Activated naive CD8-positive, alpha-beta T cell (primary cell): ENCODE measurements around the gene FBXW10B.
"Not testable (repeated sequence)": the region's sequence is repeated elsewhere in the genome, so short reads cannot be mapped to it uniquely, and the experiment has no call there.

Source experiments
- H3K27ac Mint-ChIP-seq: one replicate; pipeline ENCODE4 v1.8.0; 2021; ENCODE audit warnings: mixed read lengths
- H3K27me3 Mint-ChIP-seq: one replicate; pipeline ENCODE4 v1.8.0; 2021; ENCODE audit warnings: mixed read lengths
- H3K36me3 Mint-ChIP-seq: one replicate; pipeline ENCODE4 v1.8.0; 2021; ENCODE audit warnings: mixed read lengths
- H3K4me1 Mint-ChIP-seq: one replicate; pipeline ENCODE4 v1.8.0; 2021; ENCODE audit warnings: low read depth, mixed read lengths
- H3K4me3 Mint-ChIP-seq: one replicate; pipeline ENCODE4 v1.8.0; 2021; ENCODE audit warnings: mild to moderate bottlenecking, mixed read lengths
- H3K9me3 Mint-ChIP-seq: one replicate; pipeline ENCODE4 v1.8.0; 2021; ENCODE audit warnings: low read depth, mixed read lengths

Gene FBXW10B

DNA sequence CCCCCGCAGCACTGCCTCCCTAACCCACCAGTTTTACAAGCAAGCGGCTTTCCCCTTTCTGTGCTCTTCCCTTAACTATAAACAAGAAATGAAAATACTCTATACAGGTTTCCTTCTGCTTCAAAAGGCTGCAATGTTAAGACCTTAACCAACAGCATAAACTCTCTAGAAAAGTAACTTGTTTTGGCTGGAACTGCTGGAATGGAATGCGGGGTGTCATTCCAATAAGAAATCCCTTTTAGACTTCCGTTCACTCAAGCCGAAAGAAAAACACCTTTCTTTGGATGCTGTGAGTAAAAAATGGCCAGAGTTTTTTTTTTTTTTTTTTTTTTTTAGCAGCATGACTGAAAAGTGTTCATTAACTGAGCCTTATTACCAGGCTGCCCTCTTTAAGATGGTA, 27.5 kb downstream of the FBXW10B start:
- H3K4me3 Mint-ChIP-seq, H3K27ac Mint-ChIP-seq, H3K27me3 Mint-ChIP-seq, H3K36me3 Mint-ChIP-seq, H3K9me3 Mint-ChIP-seq: not testable (repeated sequence)
- H3K4me1 Mint-ChIP-seq = peaks cover 23% of the 10 kb centered on the region

DNA sequence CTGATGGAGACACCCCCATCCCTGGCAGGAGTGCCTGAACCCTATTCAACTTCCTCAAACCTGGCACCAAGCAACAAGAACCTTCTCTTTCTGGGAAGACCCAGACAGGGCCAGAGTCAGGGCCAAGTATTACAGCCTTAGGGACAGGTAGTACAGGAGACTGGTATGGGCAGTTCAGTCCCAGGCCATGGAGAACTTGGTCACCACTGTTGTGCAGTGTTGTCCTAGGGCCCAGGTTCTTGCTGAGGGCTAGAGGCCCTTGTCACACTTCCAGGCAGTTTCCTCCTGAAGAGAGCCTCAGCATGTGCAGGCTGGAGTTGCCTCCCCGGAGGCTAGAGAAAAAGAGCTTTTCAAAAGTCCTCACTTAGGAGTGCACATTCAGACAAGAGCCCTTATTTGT, 28.7 kb downstream of the FBXW10B start:
- H3K9me3 Mint-ChIP-seq = not testable (repeated sequence)

DNA sequence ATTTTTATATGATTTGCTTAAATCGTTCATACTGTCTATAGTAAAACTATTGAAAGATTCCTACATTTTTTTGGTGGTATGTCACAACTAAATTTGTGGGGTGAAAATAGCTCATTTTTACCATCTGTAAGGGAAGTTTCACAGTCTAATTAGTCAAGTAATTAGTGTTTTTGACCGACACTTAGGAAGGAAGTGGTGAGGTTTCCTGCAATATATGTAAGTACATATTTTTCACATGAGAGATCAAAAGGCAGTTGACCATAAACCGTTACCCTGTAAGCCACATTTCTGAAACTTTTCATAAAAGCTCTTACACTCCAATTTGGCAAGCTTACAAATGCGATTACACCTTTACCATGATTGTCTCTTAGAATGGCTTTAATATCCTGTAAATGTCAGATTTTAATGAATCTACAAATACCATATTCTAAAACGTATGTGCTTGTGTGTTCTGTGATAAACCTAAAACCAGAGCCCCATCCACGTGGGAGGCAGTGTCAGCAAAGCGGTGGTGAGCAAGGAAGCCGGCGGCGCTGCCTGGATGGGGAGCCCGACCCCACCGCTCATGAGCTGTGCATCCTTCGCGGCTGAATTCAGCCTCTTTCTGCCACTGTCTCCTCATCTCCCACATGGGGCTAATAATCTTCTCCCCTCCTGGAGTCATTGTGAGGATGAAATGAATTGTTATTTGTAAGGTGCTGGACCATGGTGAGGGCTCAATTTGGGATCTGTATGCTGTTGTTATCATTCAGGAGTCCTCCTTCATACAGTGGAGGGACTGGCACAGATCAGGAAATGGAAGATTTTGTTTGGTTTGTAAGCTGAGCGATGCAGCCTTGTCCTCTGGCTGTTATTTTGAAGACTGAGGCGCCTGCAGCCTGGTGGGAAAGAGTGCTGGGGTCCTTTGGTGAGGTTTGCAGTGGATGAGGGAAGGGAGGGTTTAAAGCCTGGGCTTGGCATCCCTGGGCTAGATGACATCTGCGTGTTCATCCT, 29.7 kb downstream of the FBXW10B start:
- not testable (repeated sequence) for H3K27ac Mint-ChIP-seq, H3K27me3 Mint-ChIP-seq, H3K9me3 Mint-ChIP-seq, H3K4me3 Mint-ChIP-seq, H3K36me3 Mint-ChIP-seq
- H3K4me1 Mint-ChIP-seq = peaks cover 23% of the 10 kb centered on the region

More for the DNA sequence above, 28.7 kb downstream of the FBXW10B start:
- not testable (repeated sequence) for H3K27me3 Mint-ChIP-seq, H3K36me3 Mint-ChIP-seq, H3K4me3 Mint-ChIP-seq, H3K27ac Mint-ChIP-seq
- H3K4me1 Mint-ChIP-seq = peaks cover 23% of the 10 kb centered on the region

DNA sequence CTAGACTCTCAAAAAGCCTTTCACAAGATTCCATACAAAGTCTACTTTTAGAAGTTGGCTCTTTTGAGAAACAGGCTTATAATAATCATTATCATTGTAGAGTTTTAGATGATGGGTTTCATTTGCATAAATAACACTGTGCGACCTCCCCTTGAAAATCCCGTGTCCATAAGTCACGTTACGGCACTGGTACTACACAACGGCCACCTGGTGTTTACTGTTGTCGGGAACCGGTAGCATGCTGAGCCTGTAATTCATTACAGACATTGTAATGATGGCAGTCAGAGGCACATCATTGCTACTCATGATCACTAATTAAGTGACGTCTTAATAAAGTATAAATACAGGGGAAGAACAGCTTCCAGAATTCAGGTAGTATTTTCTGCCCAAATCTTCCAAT, 31.5 kb downstream of the FBXW10B start:
- H3K27me3 Mint-ChIP-seq, H3K9me3 Mint-ChIP-seq, H3K4me3 Mint-ChIP-seq, H3K36me3 Mint-ChIP-seq, H3K27ac Mint-ChIP-seq: not testable (repeated sequence)
- peaks cover 23% of the 10 kb centered on the region for H3K4me1 Mint-ChIP-seq

DNA sequence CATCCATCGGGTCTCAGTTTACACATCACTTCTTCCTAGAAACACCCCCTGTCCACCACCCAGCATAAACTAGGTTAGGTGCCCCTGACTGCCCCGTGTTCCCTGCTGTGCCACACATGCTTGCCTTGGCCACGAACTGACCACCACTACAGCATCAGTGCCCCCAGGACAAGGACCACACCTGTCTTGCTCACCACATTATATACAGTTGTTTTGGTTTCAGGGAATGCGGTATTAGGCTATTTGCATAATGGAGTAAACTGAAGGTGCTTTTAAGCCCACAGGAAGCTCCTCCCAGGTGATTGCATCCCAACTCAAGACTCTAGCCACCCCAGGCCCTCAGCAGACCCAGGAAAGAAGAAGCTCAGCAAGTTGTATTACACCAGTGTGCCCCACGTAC, 36.2 kb downstream of the FBXW10B start:
- not testable (repeated sequence) for H3K4me1 Mint-ChIP-seq, H3K27ac Mint-ChIP-seq

DNA sequence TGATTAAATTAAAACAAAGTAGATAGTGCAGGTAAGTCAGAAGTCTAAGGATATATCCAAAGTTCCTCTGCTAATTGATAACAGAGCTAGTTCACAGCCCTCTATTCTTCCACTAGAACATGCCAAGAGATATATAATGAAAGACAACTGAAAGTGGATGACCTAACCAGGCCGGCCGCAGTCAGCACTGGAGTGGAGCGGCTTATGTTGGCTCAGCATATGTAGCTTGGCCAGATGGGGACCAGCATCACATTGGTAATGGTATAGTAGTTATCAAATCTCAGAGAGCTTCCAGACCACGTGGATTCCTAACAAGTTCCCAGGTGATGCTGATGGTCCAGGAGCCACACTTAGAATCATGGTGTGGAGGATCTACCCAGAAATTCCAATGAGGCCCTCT, 38.0 kb downstream of the FBXW10B start:
- H3K27me3 Mint-ChIP-seq, H3K9me3 Mint-ChIP-seq, H3K27ac Mint-ChIP-seq, H3K4me1 Mint-ChIP-seq, H3K36me3 Mint-ChIP-seq, H3K4me3 Mint-ChIP-seq: not testable (repeated sequence)

More for the DNA sequence above, 36.2 kb downstream of the FBXW10B start:
- H3K27me3 Mint-ChIP-seq, H3K36me3 Mint-ChIP-seq, H3K4me3 Mint-ChIP-seq, H3K9me3 Mint-ChIP-seq: not testable (repeated sequence)

DNA sequence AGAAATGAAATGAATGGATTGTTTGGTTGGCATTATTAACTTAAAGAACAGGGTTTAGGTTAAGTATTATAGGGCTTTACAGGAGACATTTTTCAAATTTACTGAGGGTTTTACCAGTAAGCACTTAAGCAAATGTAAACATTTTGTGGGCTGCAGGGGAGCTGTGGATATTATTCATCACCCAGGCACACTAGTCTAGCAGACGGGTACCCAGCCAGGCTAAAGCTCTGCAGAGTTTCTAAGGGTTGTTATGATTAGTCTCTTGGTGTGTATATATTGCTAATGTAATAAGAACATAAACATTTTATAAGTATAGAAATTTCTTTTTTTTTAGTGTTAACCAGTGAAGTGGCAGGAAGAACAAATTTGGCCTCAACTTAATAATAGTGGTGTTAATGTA, 42.7 kb downstream of the FBXW10B start:
- H3K4me3 Mint-ChIP-seq, H3K27ac Mint-ChIP-seq, H3K4me1 Mint-ChIP-seq, H3K27me3 Mint-ChIP-seq, H3K9me3 Mint-ChIP-seq, H3K36me3 Mint-ChIP-seq: not testable (repeated sequence)

DNA sequence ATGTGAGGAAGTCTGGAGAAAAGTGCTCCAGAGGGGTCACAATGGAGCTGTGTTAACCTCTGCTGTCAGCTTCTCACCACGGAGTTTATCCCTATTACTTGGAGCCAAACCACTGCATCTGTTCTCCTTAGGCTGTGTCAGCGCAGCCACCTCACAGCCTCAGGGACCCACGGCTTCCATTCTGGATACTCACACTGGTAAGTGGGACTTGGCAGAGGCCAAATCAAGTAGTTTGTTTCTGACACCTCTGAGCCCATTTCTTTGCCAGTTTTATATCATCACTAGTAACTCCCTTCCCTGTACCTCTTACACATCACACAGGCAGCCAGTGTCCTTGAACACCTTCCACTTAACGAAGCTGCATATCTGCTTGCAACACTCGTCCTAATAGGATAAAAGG, 44.8 kb downstream of the FBXW10B start:
- H3K27ac Mint-ChIP-seq, H3K9me3 Mint-ChIP-seq, H3K4me1 Mint-ChIP-seq: not testable (repeated sequence)

DNA sequence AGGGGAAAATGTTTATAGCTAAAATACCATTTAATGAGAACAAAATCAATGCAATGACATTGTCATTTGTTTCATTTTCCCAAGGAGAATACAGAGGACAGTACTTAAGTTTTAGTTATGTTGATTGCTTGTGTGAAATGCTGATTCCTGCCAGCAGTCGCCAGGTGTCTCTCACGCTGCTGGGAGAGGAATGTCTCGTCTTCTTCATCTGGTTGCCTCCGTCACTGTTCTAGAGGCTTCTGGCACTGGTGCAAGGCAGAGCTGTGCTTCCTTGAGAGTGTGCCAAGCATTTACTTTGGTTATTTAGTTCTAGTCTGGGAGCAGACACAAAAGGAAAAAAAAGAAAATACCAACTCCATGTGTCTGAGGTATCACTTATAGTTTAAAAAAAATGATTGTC, 45.6 kb downstream of the FBXW10B start:
- H3K9me3 Mint-ChIP-seq, H3K4me1 Mint-ChIP-seq, H3K36me3 Mint-ChIP-seq, H3K4me3 Mint-ChIP-seq, H3K27me3 Mint-ChIP-seq, H3K27ac Mint-ChIP-seq: not testable (repeated sequence)

More for the DNA sequence above, 44.8 kb downstream of the FBXW10B start:
- not testable (repeated sequence) for H3K4me3 Mint-ChIP-seq, H3K36me3 Mint-ChIP-seq, H3K27me3 Mint-ChIP-seq
